Hepatocyte (in vitro differentiated cells): ENCODE results near the gene TRIM36. TPM values are rescaled to one million over a fixed set of nuclear protein-coding genes. Genes with fewer than 3 reads are reported as not detected.

Experiments used
- DNase-seq: peaks from one replicate; pipeline ENCODE4 v3.0.0-alpha.2; 2016; ENCODE audit warnings: low spot score
- H2AFZ ChIP-seq: fragments of 200-600 bp; sonication (generic); 2 replicates; pipeline ENCODE4 v1.6.0; 2016; ENCODE audit warnings: antibody characterized with exemption, mild to moderate bottlenecking
- H3K27ac ChIP-seq: fragments of 200-600 bp; sonication (generic); 2 replicates; pipeline ENCODE4 v1.5.1; 2016; ENCODE audit warnings: mild to moderate bottlenecking
- H3K27me3 ChIP-seq: fragments of 200-600 bp; sonication (generic); 2 replicates; pipeline ENCODE4 v1.6.1; 2016
- H3K36me3 ChIP-seq: fragments of 200-600 bp; sonication (generic); replicated peaks from 2 replicates; pipeline ENCODE4 v1.5.1; 2016; ENCODE audit warnings: low read depth; ENCODE audit not compliant: insufficient read depth
- H3K4me1 ChIP-seq: fragments of 200-600 bp; sonication (generic); 2 replicates; pipeline ENCODE4 v1.5.1; 2016; ENCODE audit warnings: mild to moderate bottlenecking, moderate library complexity; ENCODE audit not compliant: insufficient read depth
- H3K4me2 ChIP-seq: fragments of 200-600 bp; sonication (generic); 2 replicates; pipeline ENCODE4 v1.6.0; 2016
- H3K4me3 ChIP-seq: fragments of 200-600 bp; sonication (generic); 2 replicates; pipeline ENCODE4 v1.5.1; 2016; ENCODE audit warnings: mild to moderate bottlenecking
- H3K79me2 ChIP-seq: fragments of 200-600 bp; sonication (generic); 2 replicates; pipeline ENCODE4 v1.6.0; 2017; ENCODE audit warnings: mild to moderate bottlenecking
- H3K9me2 ChIP-seq: fragments of 200-600 bp; sonication (generic); replicated peaks from 2 replicates; pipeline ENCODE4 v1.6.0; 2017; ENCODE audit warnings: mild to moderate bottlenecking; ENCODE audit not compliant: insufficient read depth
- H3K9me3 ChIP-seq: fragments of 200-600 bp; sonication (generic); 2 replicates; pipeline ENCODE4 v1.5.1; 2016; ENCODE audit warnings: low read depth, mild to moderate bottlenecking
- H4K20me1 ChIP-seq: fragments of 200-600 bp; sonication (generic); 2 replicates; pipeline ENCODE4 v1.6.0; 2016; ENCODE audit warnings: mild to moderate bottlenecking; ENCODE audit not compliant: insufficient read depth, poor library complexity, severe bottlenecking
- EZH2 ChIP-seq: fragments of 200-600 bp; sonication (generic); IDR thresholded peaks from 2 replicates; pipeline ENCODE4 v1.6.1; 2016; ENCODE audit warnings: antibody characterized with exemption, mild to moderate bottlenecking, borderline replicate concordance
- EZH2phosphoT487 ChIP-seq: fragments of 200-600 bp; sonication (generic); IDR thresholded peaks from one replicate; pipeline ENCODE4 v1.6.1; 2018; ENCODE audit warnings: antibody characterized with exemption, mild to moderate bottlenecking, low read depth, moderate library complexity; ENCODE audit not compliant: unreplicated experiment, severe bottlenecking
- WGBS: methylation state at CpG from one replicate; pipeline ENCODE4 v1.1.6; 2016; ENCODE audit warnings: low lambda C conversion rate; ENCODE audit errors: missing lambda C conversion rate; 5-methylcytosine and 5-hydroxymethylcytosine counted together
- polyA plus RNA-seq: library from polyadenylated mRNA; unstranded; fragments of >200 nt; fragmentation: Nextera tagmentation; extraction: Ambion mirVana; gene quantifications from 2 replicates; pipeline ENCODE4 v1.2.1, GENCODE V29; 2016
- total RNA-seq: library from RNA; depleted of rRNA; stranded (reverse); fragments of >200 nt; gene quantifications from 2 replicates; pipeline ENCODE4 v1.2.3, GENCODE V29; 2014
- TF ChIP-seq, protein P1 (sequence below): fragments of 200-600 bp; sonication (generic); IDR thresholded peaks from 2 replicates; pipeline ENCODE4 v1.5.1; 2016; ENCODE audit warnings: antibody characterized with exemption, mild to moderate bottlenecking; ENCODE audit not compliant: poor library complexity

The TRIM36 gene
- total and polyA plus RNA-seq, 2 experiments from 2014 or later = 1.3 to 3.1 TPM

DNA sequence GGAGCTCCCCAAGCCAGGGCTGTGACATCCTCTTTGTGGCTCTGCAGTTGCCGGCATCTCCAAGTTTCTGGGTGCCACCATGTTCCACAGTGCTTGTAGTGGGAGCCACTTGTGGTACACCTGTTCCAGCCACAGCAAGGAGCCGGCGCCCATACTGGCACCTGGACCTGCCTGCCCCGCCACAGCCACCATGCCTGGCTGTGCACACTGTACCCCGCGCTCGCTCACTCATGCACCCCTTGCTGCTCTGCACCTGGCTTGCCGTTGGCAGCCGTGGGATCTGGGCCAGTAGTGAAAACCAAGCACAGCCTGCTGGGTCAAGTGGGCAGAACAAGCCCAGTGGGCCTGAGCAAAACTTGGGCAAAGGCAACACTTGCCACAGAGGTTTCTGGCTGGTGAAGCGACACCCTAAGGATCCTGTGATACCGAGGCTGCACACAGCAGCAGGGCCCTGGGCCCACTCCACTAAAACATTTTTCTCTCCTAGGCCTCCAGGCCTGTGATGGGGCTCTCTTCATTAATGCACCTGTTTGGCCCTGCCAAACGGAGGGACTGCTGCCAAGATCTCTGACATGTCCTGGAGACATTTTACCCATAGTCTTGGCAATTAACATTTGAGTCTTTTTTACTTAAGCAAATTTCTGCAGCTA, 2.8 kb downstream of the TRIM36 start:
- Histone ChIP-seq H3K27me3 (peaks cover 32% of the 10 kb centered on the region), H3K4me2 (no peak overlapping the region), H3K9me3 (no peaks in the 10 kb centered on the region), H3K4me1 (peaks cover 10% of the 10 kb centered on the region), H4K20me1 (no peaks in the 10 kb centered on the region), H2AFZ (no peak overlapping the region), H3K4me3 (no peak overlapping the region), H3K9me2 (no peaks in the 10 kb centered on the region), H3K79me2 (no peaks in the 10 kb centered on the region), H3K36me3 (no peaks in the 10 kb centered on the region), H3K27ac (no peak overlapping the region)
- 94% methylated on average over 12 of the region's 12 CpGs for WGBS
- DNase-seq = no peak
- TF ChIP-seq, protein P1, sequence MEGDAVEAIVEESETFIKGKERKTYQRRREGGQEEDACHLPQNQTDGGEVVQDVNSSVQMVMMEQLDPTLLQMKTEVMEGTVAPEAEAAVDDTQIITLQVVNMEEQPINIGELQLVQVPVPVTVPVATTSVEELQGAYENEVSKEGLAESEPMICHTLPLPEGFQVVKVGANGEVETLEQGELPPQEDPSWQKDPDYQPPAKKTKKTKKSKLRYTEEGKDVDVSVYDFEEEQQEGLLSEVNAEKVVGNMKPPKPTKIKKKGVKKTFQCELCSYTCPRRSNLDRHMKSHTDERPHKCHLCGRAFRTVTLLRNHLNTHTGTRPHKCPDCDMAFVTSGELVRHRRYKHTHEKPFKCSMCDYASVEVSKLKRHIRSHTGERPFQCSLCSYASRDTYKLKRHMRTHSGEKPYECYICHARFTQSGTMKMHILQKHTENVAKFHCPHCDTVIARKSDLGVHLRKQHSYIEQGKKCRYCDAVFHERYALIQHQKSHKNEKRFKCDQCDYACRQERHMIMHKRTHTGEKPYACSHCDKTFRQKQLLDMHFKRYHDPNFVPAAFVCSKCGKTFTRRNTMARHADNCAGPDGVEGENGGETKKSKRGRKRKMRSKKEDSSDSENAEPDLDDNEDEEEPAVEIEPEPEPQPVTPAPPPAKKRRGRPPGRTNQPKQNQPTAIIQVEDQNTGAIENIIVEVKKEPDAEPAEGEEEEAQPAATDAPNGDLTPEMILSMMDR = no peak
- TF ChIP-seq EZH2phosphoT487 (no peak), EZH2 (no peak)

DNA sequence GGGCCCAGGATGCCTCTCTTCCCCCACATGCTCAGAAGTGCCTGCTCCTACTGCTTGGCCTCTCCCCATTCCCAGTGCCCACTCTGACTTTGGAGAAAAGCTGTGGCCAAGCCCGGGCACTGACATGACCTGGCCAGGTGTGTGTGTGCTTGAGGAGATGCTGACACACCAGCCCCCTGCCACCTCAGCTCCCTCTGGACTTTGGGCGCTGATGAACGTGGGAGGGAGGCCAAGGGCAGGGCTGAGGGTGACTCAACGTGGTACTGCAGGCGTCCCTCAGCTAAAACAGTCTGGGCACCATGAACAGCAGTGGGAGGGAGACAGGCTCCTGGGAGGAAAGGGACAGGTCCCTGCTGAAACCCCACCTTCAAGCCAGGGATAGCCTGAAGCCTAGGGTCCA, 3.9 kb downstream of the TRIM36 start:
- H3K79me2 ChIP-seq = no peaks in the 10 kb centered on the region
- no peak overlapping the region for H3K4me3 ChIP-seq
- no peaks in the 10 kb centered on the region for H3K9me3 ChIP-seq
- H3K36me3 ChIP-seq = no peaks in the 10 kb centered on the region
- TF ChIP-seq EZH2phosphoT487 = no peak
- TF ChIP-seq EZH2 = no peak
- TF ChIP-seq, protein P1 = no peak
- no peak overlapping the region for H3K27ac ChIP-seq
- 100% methylated on average over 5 of the region's 5 CpGs for WGBS
- DNase-seq = no peak
- H4K20me1 ChIP-seq = no peaks in the 10 kb centered on the region
- peaks cover 7% of the 10 kb centered on the region for H3K4me1 ChIP-seq
- H2AFZ ChIP-seq = no peak overlapping the region
- no peak overlapping the region for H3K4me2 ChIP-seq
- H3K27me3 ChIP-seq = peaks cover 22% of the 10 kb centered on the region
- H3K9me2 ChIP-seq = no peaks in the 10 kb centered on the region

DNA sequence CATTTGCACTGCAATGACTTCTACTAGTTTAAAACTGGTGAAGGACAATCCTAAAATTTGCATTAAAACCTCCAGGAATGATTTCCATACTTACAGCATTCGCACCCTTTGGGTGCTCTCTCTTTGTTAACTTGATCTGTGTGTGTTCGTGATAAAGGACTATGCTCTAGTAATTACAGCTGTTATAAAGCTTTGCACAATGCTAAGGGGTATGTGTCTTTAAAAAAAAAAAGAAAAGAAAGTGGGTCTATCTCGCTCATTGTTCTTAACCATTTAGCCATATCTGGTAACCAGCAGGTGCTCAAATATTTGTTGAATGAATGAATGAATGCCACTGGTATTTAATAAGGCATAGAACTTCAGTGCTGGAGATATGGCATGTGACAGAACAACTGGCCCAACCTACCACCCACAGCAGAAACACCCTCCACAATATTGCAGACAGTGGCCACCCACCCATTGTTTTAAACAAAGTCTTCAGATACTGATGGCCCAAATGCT, 8.7 kb downstream of the TRIM36 start:
- Histone ChIP-seq H2AFZ (no peak overlapping the region), H3K27ac (no peak overlapping the region), H3K79me2 (no peaks in the 10 kb centered on the region), H4K20me1 (no peaks in the 10 kb centered on the region), H3K9me3 (no peaks in the 10 kb centered on the region), H3K4me2 (no peak overlapping the region), H3K9me2 (no peaks in the 10 kb centered on the region), H3K36me3 (no peaks in the 10 kb centered on the region), H3K4me3 (no peak overlapping the region), H3K27me3 (no peaks in the 10 kb centered on the region), H3K4me1 (no peaks in the 10 kb centered on the region)
- TF ChIP-seq EZH2phosphoT487 (no peak), EZH2 (no peak)
- TF ChIP-seq, protein P1 = no peak
- no peak for DNase-seq
- WGBS = 92% methylated on average over 3 of the region's 3 CpGs
